Peyer's patch (tissue), 4 donors: ENCODE results near the gene NAGPA.
"Not testable (repeated sequence)": the region's sequence is repeated elsewhere in the genome, so short reads cannot be mapped to it uniquely, and the experiment has no call there.

Experiments
- POLR2A ChIP-seq, 2 donors: fragments of 450-650 bp; IDR thresholded peaks; one replicate each; pipeline ENCODE4 v1.5.1; 2017; ENCODE audit warnings: antibody characterized with exemption in 2 of 2, mild to moderate bottlenecking in 2 of 2, moderate library complexity in 2 of 2
- TF ChIP-seq, protein P1 (sequence below), 6 experiments: fragments of 450-650 bp in 4 of 6; fragments of 200-600 bp in 2 of 6; sonication (generic) in 1 of 6; IDR thresholded peaks; one replicate each; pipeline ENCODE4 v1.5.1; 2017 to 2019; ENCODE audit warnings: antibody characterized with exemption in 6 of 6, mild to moderate bottlenecking in 3 of 6, moderate library complexity in 1 of 6

DNA sequence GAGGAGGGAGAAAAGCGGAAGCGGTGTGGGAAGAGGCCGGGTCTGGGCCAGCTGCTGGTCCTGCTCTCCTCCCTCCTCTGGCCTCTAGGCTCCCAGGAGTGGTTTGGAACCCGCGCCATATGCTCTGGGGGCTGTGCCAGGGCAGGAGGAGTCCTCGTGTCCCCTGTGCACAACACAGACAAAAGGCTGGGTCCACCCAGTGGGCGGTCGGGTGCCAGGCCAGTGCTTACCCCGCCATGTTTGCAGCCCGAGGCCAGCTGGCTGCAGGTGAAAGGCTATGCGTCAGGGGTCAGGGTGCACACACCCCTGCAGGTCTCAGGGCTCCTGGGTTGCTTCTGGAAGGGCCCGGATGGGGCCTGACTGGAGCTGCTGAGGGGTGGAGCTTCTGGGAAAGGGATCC is 46.7 kb upstream of the NAGPA start:
- TF ChIP-seq, protein P1, sequence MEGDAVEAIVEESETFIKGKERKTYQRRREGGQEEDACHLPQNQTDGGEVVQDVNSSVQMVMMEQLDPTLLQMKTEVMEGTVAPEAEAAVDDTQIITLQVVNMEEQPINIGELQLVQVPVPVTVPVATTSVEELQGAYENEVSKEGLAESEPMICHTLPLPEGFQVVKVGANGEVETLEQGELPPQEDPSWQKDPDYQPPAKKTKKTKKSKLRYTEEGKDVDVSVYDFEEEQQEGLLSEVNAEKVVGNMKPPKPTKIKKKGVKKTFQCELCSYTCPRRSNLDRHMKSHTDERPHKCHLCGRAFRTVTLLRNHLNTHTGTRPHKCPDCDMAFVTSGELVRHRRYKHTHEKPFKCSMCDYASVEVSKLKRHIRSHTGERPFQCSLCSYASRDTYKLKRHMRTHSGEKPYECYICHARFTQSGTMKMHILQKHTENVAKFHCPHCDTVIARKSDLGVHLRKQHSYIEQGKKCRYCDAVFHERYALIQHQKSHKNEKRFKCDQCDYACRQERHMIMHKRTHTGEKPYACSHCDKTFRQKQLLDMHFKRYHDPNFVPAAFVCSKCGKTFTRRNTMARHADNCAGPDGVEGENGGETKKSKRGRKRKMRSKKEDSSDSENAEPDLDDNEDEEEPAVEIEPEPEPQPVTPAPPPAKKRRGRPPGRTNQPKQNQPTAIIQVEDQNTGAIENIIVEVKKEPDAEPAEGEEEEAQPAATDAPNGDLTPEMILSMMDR (IDR thresholded peaks at IDR 0.05), result not testable (repeated sequence)
- not testable (repeated sequence) for TF ChIP-seq POLR2A (IDR thresholded peaks at IDR 0.05)
